HG03097 (cell line): ENCODE data around the gene HDAC1.

Experiments used
- ATAC-seq: cut with Tn5 transposase; IDR thresholded peaks from one replicate; pipeline ENCODE4 v1.9.1; 2021; ENCODE audit not compliant: unreplicated experiment, low FRiP score

HDAC1 gene

DNA sequence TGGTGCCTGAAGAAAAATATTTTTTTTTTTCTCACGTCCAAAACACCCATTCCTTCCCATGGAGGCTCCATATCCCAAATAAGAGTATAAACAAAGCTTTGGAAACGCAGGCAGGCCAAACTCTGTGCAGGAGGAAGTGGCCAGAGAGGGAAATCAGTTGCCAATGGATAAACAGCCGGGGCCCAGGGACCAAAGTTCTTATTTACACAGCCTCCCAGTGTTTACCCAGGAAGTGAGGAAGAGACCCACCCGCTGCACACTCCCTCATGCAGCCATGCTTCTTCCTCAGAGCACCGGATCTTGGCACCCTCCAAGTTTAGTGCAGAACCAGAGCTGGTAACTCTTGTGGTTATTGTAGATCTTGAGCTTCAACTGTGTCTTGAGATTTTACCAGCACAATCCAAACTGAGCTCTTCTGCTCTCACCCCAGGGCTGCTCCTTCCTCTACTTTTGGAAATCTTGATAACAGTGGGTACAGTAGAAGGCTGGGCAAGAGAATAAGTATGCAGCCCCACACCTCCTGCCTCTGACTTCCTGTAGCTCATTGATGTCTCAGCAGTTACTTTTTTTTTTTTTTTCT lies 29.9 kb downstream of the HDAC1 start:
- no peak for ATAC-seq

- ATAC-seq: no peak
Measured at GRCh38 chr1:32327204-32327603, 35.3 kb downstream of the HDAC1 start.

- ATAC-seq: no peak
Measured at GRCh38 chr1:32329931-32330466, 38.1 kb downstream of the HDAC1 start.

GRCh38 chr1:32330558-32331151 lies 38.8 kb downstream of the HDAC1 start:
- ATAC-seq: no peak

DNA sequence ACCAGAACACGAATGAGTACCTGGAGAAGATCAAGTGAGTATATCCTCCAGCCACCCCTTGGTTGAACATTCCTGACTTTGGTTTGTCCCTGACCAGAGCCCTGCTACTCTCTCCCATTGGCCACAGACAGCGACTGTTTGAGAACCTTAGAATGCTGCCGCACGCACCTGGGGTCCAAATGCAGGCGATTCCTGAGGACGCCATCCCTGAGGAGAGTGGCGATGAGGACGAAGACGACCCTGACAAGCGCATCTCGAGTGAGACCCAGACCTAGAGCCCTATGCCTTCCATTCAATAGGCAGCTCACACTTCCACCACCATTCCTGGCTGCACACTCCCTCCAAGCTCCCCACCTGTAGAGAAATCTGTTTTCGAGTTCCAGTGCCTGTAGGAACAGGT lies 39.7 kb downstream of the HDAC1 start:
- ATAC-seq: no peak

DNA sequence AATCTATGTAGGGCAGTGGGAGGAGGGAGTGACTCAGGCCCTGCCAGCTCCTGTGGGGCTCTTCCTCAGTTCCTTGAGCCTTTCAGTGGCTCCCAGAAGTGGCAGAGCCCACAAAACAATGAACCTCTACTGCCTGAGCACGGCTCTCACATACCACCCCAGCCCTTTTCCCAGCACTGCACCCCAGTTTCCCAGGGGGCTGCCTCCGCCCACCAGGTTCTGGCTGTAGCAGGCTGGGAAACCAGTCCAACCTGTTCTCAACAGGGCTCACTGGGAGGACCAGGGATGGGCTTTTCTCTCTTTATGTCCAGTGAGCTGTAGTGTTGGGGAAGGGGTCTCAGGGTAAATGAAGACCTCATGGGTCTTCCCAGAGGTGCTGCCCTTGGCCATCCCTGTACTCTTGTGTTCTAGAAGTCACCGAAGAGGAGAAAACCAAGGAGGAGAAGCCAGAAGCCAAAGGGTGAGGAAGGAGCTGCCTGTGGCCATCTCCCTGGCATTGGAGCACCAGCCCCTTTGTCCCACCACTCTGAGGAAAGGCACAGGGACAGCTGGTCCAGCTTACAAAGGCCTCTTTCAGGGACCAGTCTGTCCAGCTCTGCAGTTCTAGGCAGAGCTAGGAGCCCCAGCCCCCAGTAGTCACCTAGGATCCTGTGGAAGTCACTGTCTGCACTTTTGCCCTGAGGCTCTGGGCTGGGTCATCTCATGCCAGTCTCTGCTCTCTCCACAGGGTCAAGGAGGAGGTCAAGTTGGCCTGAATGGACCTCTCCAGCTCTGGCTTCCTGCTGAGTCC lies 40.6 kb downstream of the HDAC1 start:
- no peak for ATAC-seq

DNA sequence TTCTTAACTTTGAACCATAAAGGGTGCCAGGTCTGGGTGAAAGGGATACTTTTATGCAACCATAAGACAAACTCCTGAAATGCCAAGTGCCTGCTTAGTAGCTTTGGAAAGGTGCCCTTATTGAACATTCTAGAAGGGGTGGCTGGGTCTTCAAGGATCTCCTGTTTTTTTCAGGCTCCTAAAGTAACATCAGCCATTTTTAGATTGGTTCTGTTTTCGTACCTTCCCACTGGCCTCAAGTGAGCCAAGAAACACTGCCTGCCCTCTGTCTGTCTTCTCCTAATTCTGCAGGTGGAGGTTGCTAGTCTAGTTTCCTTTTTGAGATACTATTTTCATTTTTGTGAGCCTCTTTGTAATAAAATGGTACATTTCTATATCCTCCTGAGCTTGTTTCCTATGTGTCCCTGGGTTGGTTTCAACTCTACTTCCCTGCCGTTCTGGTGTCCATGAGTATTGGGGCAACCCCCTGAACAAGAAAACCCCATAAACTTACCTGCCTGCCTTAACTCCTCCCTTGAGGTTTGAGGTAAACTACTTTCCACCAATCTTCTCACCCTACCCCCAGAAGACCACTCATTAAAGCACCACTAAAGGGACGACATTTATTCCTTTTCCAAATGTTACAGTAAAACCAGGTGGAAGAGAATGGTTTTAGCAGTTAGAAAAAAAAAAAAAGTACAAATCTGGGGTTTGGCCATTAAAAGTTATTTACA lies 41.5 kb downstream of the HDAC1 start:
- no peak for ATAC-seq

- no peak for ATAC-seq
Measured at GRCh38 chr1:32334274-32334861, 42.5 kb downstream of the HDAC1 start.

DNA sequence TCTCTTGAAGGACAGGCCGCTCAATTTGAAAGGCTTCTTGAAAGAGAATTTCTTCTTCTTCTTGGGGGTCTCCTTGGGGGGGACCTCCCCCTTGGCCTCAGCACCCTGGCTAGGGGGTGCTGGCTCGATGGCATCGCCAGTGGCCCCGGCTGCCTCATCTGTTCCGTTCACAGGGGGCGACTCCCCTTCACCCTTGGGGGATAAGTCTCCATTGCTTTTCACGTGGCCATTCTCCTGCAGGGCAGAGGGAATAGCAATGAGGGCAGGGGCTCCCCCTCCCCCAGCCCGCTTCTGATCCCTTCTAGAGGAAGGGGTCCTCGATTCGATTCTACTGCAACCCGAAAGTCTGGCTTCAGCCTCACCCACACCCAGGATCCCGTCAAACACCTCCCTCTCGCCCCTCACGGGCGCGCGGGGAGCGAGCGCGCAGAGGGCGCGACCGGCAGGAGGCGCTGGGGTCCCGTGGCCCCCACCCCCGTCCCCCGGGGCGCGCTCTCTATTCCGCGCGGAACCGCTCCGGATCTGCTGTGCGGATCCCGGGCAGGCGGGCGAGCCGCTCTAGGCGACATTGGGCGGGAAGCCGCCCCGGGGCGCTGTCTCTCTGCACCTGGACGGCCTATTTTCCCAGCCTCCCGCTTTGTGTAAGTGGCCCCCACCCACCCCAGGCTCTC lies 43.1 kb downstream of the HDAC1 start:
- ATAC-seq: no peak

- no peak for ATAC-seq
Measured at GRCh38 chr1:32335535-32335789, 43.6 kb downstream of the HDAC1 start.

GRCh38 chr1:32335790-32336590 lies 44.1 kb downstream of the HDAC1 start, which contains the start of gene MARCKSL1:
TSS of gene MARCKSL1 (minus strand) at chr1:32336233. CDS start at chr1:32336033, 200 bp downstream.
- ATAC-seq: peak; percentile 33

DNA sequence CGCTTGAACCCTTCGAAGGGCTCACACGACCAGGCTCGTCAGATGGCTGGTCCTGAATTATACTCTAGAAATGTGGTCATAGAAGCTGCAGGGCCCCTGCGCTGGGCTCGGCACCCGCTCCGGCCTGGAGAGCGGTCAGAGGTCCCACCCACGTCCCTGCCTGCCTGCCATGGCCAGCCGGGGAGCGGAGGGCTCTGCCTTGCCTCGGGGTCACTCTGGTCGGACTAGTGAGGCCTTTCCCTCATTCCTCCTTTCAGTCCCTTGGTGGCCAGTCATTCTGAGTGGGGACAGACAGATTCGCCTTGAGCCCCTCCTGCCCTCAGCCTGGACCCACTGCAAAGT lies 44.7 kb downstream of the HDAC1 start:
- ATAC-seq: no peak

DNA sequence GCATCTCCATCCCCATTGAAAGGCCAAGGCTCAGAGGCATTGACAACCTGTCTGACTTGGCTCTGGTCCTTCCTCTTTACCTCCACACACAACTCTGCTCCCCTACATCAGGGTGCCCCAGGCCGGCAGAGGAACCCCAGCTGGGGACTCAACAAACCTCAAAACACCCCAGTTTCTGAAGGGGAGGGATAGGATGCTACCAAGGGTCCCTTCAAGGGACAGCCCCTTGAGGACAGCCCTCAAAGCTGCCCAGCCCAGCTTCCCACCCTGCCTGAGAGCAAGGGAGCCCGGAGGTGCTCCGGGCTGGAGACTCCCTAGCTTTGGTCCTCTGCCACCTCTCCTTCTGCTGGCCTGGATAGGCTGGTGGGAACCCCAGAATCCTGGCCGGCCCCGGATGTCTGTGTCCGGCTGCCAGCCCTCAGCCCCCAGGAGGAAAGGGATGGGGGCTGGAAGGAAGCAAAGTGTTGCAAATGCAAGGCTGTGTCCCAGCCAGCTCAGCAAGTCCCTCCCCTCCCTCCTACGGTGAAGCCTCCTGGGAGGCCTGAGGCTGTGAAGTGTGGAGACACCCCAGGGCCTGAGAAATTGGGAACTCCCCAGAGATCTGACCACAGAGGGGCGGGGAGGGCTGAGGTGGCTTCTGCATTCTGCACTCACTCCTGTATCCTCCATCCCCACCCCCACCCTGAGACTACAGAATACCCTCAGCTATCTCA lies 45.2 kb downstream of the HDAC1 start:
- no peak for ATAC-seq

- ATAC-seq: peak; percentile 28
Measured at GRCh38 chr1:32337855-32338636, 46.2 kb downstream of the HDAC1 start.

- ATAC-seq: no peak
Measured at GRCh38 chr1:32338637-32339145, 46.8 kb downstream of the HDAC1 start.

- ATAC-seq: no peak
Measured at GRCh38 chr1:32339363-32339978, 47.6 kb downstream of the HDAC1 start.

GRCh38 chr1:32341186-32341757 lies 49.4 kb downstream of the HDAC1 start:
- no peak for ATAC-seq
